Left ventricle myocardium inferior (tissue), 1 donor: ENCODE measurements around the gene RIC1. TPM values are rescaled to one million over a fixed set of nuclear protein-coding genes. Genes with fewer than 3 reads are reported as not detected.
"Not testable (repeated sequence)": the region's sequence is repeated elsewhere in the genome, so short reads cannot be mapped to it uniquely, and the experiment has no call there.

Source experiments
- DNase-seq: peaks from one replicate; pipeline ENCODE4 v3.0.0-alpha.2; 2020
- H3K27ac ChIP-seq: fragments of 200-600 bp; replicated peaks from 2 replicates; pipeline ENCODE4 v1.8.0; 2021
- H3K27me3 ChIP-seq: fragments of 200-600 bp; 2 replicates; pipeline ENCODE4 v1.8.0; 2021; ENCODE audit warnings: low read depth
- H3K36me3 ChIP-seq: fragments of 200-600 bp; 2 replicates; pipeline ENCODE4 v1.8.0; 2021
- H3K4me1 ChIP-seq: fragments of 200-600 bp; 2 replicates; pipeline ENCODE4 v1.8.0; 2021
- H3K4me3 ChIP-seq: fragments of 200-600 bp; 2 replicates; pipeline ENCODE4 v1.8.0; 2021; ENCODE audit warnings: mild to moderate bottlenecking, moderate library complexity
- H3K9me3 ChIP-seq: fragments of 200-600 bp; replicated peaks from 2 replicates; pipeline ENCODE4 v1.8.0; 2021
- CTCF ChIP-seq: fragments of 200-600 bp; IDR thresholded peaks from 2 replicates; pipeline ENCODE4 v1.8.0; 2021; ENCODE audit warnings: antibody characterized with exemption, mild to moderate bottlenecking, borderline replicate concordance
- intact Hi-C: fragments of 100-400 bp; cut with micrococcal nuclease; formaldehyde crosslinking; loops from one replicate; pipeline ENCODE4 v1.11.0; 2022
- total RNA-seq: library from RNA; stranded (reverse); fragmentation: NEBNext Ultra II Directional; extraction: Animal tissue kit (Norgen Biotek cat#: 25700); gene quantifications from one replicate; pipeline ENCODE4 v1.2.1, GENCODE V29; 2021
- donor health status: DM: no; HTN: yes; CAD: no; lungs with severe emphysema.

The RIC1 gene
- total RNA-seq, 1 donor from 2014 or later, result 7.1 TPM

- Histone ChIP-seq H3K36me3 (peaks cover 34% of the 10 kb centered on the region), H3K27me3 (no peaks in the 10 kb centered on the region), H3K4me3 (no peak overlapping the region), H3K27ac (no peak overlapping the region), H3K4me1 (peaks cover 29% of the 10 kb centered on the region), H3K9me3 (no peaks in the 10 kb centered on the region)
- intact Hi-C loops, result no loop called here
- no peak for TF ChIP-seq CTCF
- DNase-seq, result no peak
Measured at GRCh38 chr9:5790923-5791322, 162.0 kb downstream of the RIC1 start.

GRCh38 chr9:5791870-5792269, 163.0 kb downstream of the RIC1 start:
- Histone ChIP-seq H3K27me3 (no peaks in the 10 kb centered on the region), H3K27ac (no peak overlapping the region), H3K9me3 (no peaks in the 10 kb centered on the region), H3K4me3 (no peak overlapping the region), H3K4me1 (peaks cover 20% of the 10 kb centered on the region), H3K36me3 (peaks cover 32% of the 10 kb centered on the region)
- intact Hi-C loops, result no loop called here
- no peak for TF ChIP-seq CTCF
- no peak for DNase-seq

- Histone ChIP-seq H3K27ac (no peak overlapping the region), H3K4me1 (peaks cover 20% of the 10 kb centered on the region), H3K9me3 (no peaks in the 10 kb centered on the region), H3K27me3 (no peaks in the 10 kb centered on the region), H3K4me3 (no peak overlapping the region), H3K36me3 (peaks cover 38% of the 10 kb centered on the region)
- no peak for DNase-seq
- TF ChIP-seq CTCF, result no peak
- intact Hi-C loops, result no loop called here
Measured at GRCh38 chr9:5793812-5794211, 164.9 kb downstream of the RIC1 start.

GRCh38 chr9:5796298-5796697, 167.4 kb downstream of the RIC1 start:
- no peak overlapping the region for H3K4me3 ChIP-seq
- no peaks in the 10 kb centered on the region for H3K27me3 ChIP-seq
- H3K4me1 ChIP-seq, result peaks cover 18% of the 10 kb centered on the region
- peaks cover 25% of the 10 kb centered on the region for H3K36me3 ChIP-seq
- H3K27ac ChIP-seq, result no peak overlapping the region
- no peaks in the 10 kb centered on the region for H3K9me3 ChIP-seq
- intact Hi-C loops, result no loop called here
- TF ChIP-seq CTCF, result no peak
- no peak for DNase-seq

GRCh38 chr9:5798581-5798980, 169.7 kb downstream of the RIC1 start:
- Histone ChIP-seq H3K9me3 (no peaks in the 10 kb centered on the region), H3K4me1 (peaks cover 4% of the 10 kb centered on the region), H3K36me3 (peaks cover 23% of the 10 kb centered on the region), H3K27ac (no peak overlapping the region), H3K4me3 (no peak overlapping the region), H3K27me3 (no peaks in the 10 kb centered on the region)
- TF ChIP-seq CTCF, result no peak
- intact Hi-C loops, result no loop called here
- no peak for DNase-seq

GRCh38 chr9:5799314-5799713, 170.4 kb downstream of the RIC1 start:
- H3K4me3 ChIP-seq, result no peak overlapping the region
- no peaks in the 10 kb centered on the region for H3K9me3 ChIP-seq
- H3K27ac ChIP-seq, result no peak overlapping the region
- peak; percentile 62 for TF ChIP-seq CTCF
- H3K4me1 ChIP-seq, result peaks cover 4% of the 10 kb centered on the region
- intact Hi-C loops, result no loop called here
- DNase-seq, result no peak
- peaks cover 23% of the 10 kb centered on the region for H3K36me3 ChIP-seq
- H3K27me3 ChIP-seq, result no peaks in the 10 kb centered on the region

- H3K36me3 ChIP-seq, result peaks cover 29% of the 10 kb centered on the region
- H3K27ac ChIP-seq, DNase-seq, H3K4me3 ChIP-seq, H3K9me3 ChIP-seq, intact Hi-C loops, H3K27me3 ChIP-seq, H3K4me1 ChIP-seq: not testable (repeated sequence)
Measured at GRCh38 chr9:5800378-5800777, 171.5 kb downstream of the RIC1 start.
